NT2/D1 (cell line): ENCODE measurements around the gene CLSTN2.

ENCODE experiments used
- SUZ12 ChIP-seq: IDR thresholded peaks from 2 replicates; pipeline ENCODE4 v1.6.1; 2011; ENCODE audit not compliant: insufficient read length, insufficient read depth; ENCODE audit errors: extremely low read depth
- YY1 ChIP-seq: IDR thresholded peaks from 2 replicates; pipeline ENCODE4 v1.6.1; 2011; ENCODE audit not compliant: insufficient read length, insufficient read depth
- ZNF274 ChIP-seq: IDR thresholded peaks from 2 replicates; pipeline ENCODE4 v1.6.1; 2011; ENCODE audit warnings: mild to moderate bottlenecking, low read depth, low read length

DNA sequence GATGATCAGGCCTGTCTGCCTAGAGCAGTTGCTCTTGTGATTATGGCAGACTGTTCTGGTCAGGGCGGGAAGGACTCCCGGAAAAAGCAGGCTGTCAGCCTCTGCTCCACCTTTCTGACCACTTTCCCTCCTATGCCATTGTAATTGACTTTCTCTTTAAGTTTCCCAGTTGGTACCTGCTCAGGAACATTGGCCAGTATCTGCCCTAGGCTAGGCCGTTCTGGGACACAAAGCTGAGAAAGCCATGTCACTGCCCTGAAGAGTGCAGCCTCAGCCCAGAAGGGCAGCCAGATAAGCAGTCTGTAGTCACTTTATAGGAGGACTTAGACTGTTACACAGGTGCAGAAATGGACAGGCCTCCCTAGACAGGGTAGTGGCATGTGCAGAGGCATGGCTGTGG is 80.8 kb downstream of the CLSTN2 start:
- no peak for TF ChIP-seq YY1
- TF ChIP-seq ZNF274 = no peak
- TF ChIP-seq SUZ12 = no peak
